Measurements from ENCODE around the gene STX18. TPM values are rescaled to one million over a fixed set of nuclear protein-coding genes. Genes with fewer than 3 reads are reported as not detected.
A peak's percentile ranks its signal among the peaks of the same experiment; 100 is the strongest.
"Not testable (repeated sequence)": the region's sequence is repeated elsewhere in the genome, so short reads cannot be mapped to it uniquely, and the experiment has no call there.

The STX18 gene
- total RNA-seq, 1 donor from 2014 or later: 34.6 TPM

DNA sequence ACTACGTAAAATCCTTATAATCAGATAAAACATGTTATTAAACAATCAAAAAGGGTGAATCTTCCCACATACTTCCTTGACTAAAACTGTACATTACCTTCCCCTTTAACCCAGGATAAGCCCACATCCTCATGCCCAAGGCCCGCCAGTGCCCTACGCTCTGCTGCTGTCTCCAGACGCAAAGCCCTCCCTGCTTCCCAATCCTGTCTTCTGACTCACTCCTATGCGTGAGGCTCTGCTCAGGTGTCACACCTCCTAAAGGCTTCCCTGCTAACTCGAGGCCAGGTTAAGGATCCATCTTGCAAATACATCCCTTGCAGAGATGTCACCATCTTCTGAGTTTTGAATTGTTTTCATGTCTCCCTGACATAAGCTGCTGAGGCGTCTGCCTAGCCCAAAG lies 61.6 kb downstream of the STX18 start:
- no peak for DNase-seq (ENCODE audit: low spot score)

DNA sequence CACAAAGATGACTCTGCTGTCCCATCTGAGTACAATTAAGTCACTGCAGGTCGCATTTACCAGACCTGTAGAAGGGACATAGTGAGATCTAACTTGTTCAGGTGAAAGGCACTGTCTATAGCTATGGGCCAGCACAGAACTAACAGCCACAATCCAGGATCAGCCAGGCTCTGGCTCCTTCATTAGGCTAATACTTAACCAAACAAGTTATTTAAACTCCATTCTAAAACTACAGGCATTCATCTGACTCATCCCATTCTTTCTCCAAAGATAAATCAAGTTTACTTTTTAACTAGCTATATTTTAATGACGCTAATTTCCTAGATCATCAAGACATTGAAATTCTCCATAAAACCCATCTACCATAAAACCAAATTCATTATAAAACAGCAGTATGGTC lies 62.5 kb downstream of the STX18 start:
- DNase-seq (ENCODE audit: low spot score): no peak

DNA sequence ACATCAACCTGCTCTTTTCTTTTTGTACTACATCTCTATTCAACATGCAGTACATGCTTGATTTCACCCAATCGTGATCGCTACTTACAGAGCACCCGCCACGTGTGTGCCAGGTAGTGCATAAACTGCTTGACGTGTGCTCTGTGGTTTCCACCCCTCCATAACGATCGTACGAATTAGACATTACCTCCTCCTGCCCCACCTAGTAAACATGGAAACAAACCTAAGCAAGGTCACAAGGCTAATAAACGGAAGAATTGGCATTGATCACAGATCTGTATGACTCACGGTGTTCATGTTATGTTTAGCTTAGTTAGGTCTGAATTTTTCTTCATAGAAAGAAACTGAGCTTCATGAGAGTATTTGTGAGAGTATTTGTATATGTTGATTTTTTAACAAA lies 64.1 kb downstream of the STX18 start:
- DNase-seq (ENCODE audit: low spot score): no peak

DNA sequence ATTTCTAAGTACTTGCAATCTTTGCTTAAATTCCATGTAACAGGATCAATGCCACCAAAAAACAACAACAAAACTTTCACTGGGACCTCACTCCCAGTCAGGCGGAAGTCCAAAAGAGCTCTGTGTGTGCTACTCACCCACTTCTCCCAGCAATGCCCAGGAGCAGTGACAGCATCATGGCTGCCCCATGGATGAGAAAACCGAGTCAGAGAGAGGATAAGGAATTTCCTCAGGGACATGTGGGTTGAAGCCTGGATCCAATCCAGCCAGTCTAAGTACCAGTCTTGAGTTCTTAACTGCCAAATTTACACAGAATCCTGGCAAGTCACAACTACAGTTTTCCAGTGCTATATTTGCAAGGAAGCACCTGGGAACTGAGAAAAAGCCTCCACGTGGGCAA lies 64.5 kb downstream of the STX18 start:
- no peak for DNase-seq (ENCODE audit: low spot score)

DNA sequence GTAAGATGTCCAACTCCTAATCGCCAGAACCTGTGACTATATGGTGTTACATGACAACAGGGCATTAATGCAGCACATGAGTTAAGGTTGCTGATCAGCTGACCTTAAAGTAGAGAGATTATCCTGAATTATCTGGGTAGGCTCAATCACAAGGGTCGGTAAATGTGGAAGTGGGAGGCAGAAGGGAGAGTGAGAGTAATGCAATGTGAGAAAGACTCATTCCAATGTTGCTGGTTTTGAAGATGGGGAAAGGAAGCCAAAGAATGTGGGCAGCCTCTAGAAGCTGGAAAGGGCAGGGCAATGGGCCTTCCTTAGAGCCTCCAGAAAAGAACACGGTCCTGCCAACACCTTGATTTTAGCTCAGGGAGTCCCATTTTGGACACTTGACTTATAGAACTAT lies 67.4 kb downstream of the STX18 start:
- no peak for DNase-seq (ENCODE audit: low spot score)

DNA sequence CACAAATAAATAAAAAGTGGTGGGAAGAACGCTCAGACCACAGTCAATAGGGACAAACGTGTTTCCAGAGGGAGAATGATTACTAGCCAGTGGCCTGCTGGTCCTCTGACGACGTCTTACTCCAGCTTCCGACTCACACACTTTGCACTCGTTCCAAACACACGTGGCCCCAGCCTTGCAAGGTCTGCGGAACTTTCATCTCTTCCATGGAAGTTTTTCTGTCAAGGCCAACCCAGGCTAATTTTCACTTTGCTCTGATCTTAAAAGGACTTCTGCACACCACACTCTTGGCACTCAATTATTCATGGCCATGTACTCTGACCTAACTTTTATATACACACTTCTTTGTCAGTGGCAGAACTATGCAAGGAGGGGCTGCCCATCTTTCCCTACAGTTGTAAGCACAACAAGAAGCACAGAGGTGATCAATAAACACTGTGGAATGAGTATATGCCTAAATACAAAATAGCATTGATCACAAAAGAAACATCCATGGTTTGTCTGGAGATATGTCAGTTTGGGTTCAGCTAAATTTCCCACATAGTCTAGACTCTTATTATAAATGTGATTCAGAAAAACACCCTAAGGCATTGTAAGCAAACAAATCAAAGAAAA lies 69.4 kb downstream of the STX18 start:
- DNase-seq (ENCODE audit: low spot score): no peak

DNA sequence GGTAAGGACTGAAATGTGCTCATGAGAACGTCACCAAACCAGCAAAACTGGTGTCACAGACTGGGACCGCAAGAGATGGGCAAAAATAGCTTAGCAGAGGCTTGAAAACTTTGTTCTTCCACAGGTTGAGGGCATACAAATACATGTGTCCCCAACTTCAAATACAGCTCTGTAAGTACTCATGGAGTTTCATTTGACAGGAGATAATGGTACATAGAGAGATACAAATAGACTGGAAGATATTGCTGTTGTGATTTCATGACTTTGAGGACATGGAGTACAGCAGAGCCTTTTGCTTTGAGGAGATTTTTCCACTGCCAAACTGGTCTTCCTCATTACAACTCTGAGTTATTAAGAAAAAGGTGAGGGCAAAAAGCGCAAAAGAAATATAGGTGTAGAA lies 70.7 kb downstream of the STX18 start:
- DNase-seq (ENCODE audit: low spot score): no peak

DNA sequence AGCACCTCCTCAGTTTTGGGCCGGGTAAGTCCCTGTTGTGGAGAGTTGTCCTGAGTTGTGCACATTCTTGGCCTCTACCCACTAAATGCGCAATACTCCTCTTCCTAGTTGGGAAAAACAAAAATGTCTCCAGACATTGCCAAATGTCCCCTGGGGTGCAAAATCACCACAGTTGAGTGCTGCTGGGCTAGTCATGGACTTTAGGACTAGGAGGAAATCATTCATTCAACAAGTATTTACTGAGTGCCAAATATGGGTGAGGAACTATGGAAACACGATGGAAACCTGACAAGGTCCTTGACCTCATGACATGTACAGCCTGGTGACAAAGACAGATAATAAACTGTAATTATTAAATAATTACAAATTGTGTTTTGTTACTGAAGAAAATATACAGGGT lies 71.6 kb downstream of the STX18 start:
- no peak for DNase-seq (ENCODE audit: low spot score)

DNA sequence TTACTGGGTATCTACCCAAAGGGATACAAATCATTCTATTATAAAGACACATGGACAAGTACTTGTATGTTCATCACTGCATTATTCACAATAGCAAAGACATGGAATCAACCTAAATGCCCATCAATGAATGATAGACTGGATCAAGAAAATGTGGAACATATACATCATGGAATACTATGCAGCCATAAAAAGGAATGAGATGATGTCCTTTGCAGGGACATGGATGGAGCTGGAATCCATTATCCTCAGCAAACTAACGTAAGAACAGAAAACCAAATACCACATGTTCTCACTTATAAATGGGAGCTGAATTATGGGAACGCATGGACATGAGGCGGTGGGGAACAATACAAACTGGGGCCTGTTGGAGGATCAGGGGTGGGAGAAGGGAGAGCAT lies 76.6 kb downstream of the STX18 start:
- DNase-seq (ENCODE audit: low spot score): not testable (repeated sequence)

DNA sequence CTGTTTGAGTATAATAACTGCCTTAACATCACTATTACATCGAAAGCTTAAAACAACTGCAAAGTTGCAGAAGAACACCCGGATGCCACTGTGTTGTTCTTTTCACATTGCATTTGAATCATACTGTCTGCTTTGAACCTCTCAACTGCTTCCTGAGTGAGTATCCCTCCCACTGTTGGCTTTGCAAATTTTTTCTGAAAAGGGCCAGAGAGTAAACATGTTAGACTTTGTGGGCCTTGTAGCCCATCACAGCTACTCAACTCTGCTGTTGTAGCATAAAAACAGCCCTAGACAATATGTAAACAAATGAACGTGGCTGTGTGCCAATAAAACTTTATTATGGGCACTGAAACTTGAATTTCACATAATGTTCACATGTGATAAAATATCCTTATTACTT lies 78.9 kb downstream of the STX18 start:
- no peak for DNase-seq (ENCODE audit: low spot score)

DNA sequence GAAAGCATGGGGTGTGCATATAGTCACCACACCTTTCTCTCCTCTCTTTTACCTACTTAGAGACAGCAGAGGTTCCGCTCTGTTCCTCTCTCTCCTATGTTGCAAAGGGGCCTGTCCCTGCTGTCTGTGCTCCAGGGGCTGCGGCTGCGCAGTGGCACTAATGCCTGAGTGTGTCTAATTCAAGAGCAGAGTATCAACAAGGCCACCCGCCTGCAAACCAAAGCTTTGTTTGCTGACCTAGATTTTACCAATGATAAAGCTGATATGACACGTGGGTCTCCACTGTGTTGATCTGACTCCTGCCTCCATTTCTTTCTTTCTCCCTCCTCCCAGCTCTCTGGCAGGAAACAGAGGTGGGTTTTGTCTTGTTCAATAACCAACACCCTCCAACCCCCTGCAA lies 80.0 kb downstream of the STX18 start:
- DNase-seq (ENCODE audit: low spot score): peak; percentile 60

DNA sequence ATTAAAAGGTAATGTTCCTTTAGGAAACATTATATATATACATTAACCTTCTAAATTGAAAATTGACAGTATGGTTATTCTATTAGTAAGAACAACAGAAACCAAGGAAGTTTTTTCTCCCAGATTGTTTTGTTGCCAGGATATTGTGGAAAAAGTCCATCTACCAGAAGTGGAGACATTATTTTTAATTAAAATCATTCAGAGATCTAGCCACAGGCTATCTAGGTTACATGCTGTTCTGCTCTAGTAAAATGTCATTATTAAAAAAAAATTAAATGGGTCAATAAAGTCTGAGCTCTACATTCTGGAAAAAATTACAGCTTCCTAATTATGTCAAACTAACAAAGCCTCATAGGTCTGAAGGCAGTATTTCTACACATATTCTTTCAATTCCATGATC lies 80.7 kb downstream of the STX18 start:
- no peak for DNase-seq (ENCODE audit: low spot score)

DNA sequence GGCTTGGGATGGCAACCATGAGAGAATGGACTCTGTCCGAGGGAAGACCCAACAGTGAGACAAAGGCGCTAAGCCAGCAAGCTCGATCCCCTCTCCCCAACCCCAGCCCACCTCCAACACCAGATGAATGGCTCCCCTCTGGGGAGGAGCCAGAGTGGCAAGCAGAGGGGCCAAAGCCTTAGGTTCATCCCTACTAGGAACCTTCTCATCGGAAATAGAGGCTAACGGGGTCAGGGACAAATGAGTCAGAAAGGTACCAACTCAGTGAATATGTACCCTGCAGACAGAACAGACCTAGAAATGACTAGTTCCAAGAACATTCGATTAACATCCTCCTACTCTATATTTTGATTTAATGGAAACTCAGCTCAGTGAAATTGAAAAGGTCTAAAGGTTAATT lies 81.1 kb downstream of the STX18 start:
- DNase-seq (ENCODE audit: low spot score): no peak

DNA sequence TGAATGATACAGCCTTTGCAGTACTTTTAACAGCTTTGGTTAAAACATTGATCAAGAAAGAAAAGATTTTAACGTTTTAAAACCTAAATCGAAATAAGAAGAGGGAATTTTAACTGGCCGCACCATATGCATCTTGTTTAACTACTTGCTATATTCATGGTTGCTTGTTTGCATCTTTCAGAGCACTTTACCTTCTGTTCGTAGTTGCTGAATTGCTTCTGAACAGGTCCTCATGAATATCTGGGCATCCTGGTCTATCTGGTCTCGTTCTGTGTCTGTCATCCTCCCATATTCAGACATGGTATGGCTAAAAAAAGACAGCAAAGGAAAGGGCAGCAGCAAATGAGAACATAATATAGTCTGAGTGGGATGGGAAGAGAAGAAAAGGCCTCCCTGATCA lies 82.7 kb downstream of the STX18 start:
- no peak for DNase-seq (ENCODE audit: low spot score)

DNA sequence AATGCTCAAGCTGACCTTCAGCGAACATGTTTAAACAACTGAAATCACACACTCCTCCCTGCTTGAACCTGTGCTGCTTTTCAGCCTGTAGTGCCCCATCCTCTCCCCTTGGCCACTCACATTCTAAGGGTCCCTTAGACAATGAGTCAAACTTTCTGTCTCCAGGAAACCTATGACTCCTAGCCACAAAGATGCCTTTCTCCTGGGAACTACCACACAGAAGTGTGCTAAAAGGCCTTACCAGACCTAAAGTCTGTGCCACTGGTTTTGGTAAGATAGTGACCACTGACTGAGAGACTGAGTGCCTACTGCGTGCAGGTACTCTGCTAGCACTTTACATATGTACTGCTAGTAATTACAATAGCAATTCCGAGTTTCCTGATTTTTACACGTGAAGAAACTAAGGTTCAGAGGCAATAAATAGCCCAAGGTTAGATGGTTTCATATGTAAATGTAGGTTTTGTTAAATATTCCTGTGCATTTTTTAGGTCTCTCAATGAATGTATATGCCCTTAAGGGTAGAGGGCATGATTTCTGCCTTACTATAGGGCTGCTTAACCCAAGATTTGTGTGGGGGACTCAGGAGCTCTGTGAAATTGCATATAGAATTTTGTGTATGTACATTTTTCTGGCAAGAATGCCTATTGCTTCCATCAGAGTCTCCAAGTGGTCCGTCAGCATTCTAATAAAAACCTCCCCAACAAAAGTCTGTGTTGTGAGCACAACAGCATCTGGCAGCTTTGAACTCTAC lies 83.9 kb downstream of the STX18 start:
- no peak for DNase-seq (ENCODE audit: low spot score)

DNA sequence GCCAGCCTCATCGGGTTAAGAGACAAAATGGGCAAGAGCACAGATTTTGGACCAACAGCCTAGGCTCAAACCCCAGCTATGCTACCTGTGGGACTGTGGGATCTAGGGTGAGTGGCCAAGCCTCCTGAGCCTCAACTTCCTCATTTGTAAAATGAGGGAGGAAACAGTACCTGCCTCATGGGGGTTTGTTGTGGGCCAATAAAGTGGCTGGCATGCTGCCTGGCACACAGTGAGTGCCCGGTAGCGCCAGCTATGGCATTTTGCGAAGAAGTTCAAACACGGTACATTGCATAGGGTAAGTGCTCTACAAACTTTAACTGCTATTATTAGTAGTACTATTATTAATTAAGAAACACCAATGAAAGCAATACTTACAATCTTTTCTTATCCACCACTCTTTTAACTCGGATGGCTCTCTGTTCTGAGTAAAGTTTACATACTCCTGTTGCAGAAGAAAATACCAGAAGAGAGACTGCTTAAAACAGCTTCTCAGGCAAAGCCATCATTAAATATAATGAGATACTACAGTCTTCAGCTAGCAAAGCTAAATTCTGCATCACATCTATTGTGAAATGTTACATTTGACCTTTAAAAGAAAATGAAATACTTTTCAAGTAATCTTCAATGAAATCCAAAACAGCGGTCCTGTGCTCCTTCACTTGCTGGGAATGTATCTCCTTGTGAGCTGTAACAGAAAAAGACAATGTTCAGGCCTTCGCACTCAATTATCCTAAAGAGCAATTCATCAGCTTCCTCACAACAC lies 84.9 kb downstream of the STX18 start:
- no peak for DNase-seq (ENCODE audit: low spot score)

DNA sequence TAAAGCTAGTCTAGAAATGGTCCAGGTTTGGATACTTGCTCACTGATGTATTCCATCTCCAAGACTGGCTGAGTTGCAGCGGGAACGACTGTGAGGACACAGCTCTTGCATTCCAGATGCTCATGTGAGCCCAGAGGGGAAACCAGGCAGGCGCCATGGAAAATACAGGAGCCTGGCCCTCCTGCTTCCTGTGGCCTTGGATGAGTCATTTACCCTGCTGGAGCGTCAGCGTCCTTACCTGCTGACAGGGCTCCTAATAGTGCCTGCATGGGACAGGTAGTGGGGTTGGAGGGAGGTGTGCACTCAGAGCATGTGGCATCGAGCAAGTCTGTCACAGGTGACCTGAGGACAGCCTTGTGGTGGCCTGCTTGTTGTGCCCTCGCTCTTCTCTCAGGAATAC lies 85.5 kb downstream of the STX18 start:
- no peak for DNase-seq (ENCODE audit: low spot score)

DNA sequence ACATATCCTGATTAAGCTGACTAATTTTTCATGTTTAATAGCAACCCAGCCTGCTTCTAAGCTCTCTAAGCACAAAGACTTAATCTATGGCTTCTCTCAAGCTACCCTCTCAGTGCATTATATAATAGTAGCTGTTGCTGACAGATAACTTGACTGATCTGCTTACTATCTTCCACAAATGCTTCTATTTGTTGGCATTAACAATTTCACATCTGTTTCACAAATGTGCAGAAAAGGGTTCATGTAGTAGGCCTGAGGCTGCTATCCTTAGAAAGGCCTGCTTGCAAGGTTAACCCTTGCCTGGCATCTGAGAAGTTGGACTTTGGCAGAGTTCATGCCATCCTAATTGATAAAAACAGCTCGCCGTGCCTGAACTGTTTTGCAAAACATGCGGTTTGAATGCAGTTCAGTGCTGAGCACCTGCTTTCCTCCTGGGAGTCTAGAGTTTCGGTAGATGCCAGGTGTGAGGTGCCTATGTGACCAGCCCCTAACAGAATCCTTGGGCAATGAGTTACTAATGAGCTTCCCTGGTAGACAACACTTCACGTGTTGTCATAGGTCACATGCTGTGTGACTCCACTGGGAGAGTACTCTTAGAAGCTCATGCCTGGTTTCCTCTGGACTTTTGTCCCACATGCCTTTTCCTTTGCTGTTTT lies 86.5 kb downstream of the STX18 start:
- no peak for DNase-seq (ENCODE audit: low spot score)

DNA sequence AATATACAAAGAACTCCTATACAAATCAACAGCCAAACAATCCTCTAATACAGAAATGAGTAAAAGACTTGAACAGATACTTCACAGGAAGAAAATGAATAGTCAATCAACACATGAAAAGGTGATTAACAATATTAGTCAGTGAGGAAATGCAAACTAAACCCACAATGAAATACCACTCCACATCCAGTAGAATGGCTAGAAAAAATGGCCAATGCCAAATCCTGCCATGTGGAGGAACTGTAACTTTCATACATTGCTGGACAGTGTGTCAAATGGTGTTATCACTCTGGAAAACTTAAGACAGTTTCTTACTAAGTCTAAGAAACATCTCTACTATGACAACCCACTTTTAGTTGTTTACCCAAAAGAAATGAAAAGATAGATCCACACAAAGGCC lies 95.4 kb downstream of the STX18 start:
- no peak for DNase-seq (ENCODE audit: low spot score)

DNA sequence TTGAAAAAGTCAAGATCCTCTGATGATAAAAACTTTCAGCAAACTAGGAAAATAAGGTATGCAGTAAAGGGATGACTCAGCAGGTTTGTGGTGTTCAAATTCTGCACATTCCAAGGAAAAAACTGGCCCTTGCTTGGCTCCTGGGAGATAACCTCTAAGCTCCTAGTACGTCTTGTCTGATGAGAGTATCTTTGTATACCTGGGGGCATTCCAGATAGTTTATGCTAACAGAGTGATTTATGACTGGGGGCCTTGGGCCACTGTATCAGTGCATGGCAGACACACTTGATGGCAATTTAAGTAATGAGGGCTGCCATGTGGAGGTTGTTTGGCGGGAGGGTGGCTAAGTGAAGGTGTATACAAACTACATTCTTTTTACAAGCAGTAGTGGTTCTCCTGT lies 98.0 kb downstream of the STX18 start:
- DNase-seq (ENCODE audit: low spot score): no peak

DNA sequence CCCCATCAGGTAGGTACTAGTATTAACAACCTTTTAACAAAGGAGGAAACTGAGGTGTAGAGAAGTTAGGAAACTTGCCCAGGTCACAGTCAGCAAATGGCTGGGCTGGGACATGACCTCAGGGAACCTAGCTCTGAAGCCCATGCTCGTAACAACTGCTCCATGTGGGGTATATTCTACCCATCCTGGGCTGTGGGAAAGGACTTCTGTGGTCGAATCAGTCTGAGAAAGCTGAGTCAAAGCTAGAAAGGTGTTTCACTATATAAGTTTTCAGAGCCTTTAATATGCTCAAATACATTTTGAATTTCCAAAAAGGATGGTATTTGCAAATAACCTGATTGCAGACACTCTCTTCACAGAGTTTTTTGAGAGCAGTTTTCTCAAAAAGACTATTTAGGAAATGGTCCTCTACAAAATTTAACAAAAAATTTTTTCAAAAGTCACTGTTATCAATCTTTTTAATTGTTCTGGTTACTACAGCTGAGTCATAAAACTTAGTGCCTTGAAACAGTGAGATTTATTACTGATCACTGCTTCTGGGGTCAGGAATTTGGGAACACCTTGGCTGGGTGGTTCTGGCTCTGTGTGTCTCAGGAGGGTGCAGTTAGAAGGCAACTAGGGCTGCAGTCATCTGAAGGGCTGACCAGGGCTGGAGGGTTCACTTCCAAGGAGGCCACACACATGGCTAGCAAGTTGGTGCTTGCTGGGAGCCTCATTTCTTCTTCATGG lies 101.4 kb downstream of the STX18 start:
- DNase-seq (ENCODE audit: low spot score): no peak

DNA sequence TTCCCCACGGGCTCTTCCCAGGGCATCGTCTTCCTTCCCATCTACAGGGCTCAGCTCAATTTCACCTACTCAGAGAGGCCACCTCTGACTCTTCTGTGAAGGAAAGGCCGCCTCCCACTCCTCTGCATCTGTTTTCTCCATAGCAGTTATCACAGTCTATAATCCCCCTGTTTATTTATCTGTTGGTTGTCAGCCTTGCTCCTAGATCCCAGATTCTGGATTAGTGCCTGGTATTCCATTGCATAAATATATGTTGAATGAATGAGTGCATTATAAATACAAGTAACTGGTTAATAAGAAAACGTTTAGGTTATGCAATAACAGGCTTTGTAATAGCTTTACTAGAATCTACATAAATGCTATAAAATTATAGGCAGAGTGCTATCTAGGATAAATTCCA lies 102.1 kb downstream of the STX18 start:
- DNase-seq (ENCODE audit: low spot score): no peak

Data from ureter (tissue), 1 donor.